Measurements from ENCODE around the gene TEF.

DNA sequence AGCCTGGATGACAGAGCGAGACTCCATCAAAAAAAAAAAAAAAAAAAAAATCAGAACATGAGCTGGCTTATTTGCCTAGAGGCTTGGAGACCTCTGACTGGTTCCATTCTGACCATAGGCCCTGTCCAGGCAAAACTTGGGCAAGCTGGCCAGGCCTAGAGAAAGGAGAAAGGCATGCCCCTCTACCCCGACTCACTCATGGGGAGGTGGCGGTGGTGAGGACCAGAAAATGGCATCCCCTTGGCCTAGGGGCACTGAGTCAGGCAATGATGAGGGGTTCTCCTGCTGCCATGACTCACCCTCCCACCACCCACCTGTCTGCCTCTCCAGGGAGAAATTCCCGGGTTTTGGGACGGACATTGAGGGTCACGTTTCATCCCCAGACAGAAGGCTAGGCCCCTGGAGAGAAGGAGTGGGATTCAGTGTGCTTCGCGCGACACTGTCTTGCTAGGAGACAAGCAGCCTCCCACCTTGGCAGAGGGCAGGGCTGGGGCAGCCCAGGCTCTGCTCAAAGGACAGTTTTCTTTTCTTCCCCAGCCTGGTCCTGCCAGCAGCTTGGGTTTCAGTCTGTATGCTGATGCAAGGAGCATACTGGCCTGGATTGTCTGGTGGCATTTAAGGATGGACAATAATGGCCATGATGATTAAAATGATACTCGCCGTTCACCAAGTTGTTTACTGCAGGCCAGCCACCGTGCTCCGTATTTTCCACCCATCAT lies 47.6 kb downstream of the TEF start:
- TF ChIP-seq EZH2 (IDR thresholded peaks at IDR 0.05; ENCODE audit: low read length) = no peak
- TF ChIP-seq, protein P1, sequence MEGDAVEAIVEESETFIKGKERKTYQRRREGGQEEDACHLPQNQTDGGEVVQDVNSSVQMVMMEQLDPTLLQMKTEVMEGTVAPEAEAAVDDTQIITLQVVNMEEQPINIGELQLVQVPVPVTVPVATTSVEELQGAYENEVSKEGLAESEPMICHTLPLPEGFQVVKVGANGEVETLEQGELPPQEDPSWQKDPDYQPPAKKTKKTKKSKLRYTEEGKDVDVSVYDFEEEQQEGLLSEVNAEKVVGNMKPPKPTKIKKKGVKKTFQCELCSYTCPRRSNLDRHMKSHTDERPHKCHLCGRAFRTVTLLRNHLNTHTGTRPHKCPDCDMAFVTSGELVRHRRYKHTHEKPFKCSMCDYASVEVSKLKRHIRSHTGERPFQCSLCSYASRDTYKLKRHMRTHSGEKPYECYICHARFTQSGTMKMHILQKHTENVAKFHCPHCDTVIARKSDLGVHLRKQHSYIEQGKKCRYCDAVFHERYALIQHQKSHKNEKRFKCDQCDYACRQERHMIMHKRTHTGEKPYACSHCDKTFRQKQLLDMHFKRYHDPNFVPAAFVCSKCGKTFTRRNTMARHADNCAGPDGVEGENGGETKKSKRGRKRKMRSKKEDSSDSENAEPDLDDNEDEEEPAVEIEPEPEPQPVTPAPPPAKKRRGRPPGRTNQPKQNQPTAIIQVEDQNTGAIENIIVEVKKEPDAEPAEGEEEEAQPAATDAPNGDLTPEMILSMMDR (optimal IDR thresholded peaks at IDR 0.05 in 1 of 3, IDR thresholded peaks at IDR 0.05 in 1 of 3, conservative IDR thresholded peaks at IDR 0.05 in 1 of 3; ENCODE audit: extremely low read depth in 1 of 3, insufficient read depth in 2 of 3, low read length in 3 of 3) = no peak
